GM12872 (cell line): ENCODE results near the gene KCNIP1.

Experiments used
- CTCF ChIP-seq: IDR thresholded peaks from 3 replicates; pipeline ENCODE4 v1.5.1; 2011; ENCODE audit warnings: low read depth, mild to moderate bottlenecking, low read length, moderate library complexity; ENCODE audit not compliant: insufficient read depth

Gene KCNIP1

GRCh38 chr5:170501361-170501760 lies 2.5 kb upstream of the KCNIP1 start:
- TF ChIP-seq CTCF = no peak

- no peak for TF ChIP-seq CTCF
Observed at GRCh38 chr5:170501931-170502330, 1.9 kb upstream of the KCNIP1 start.

GRCh38 chr5:170504616-170505266 lies 921 bp downstream of the KCNIP1 start:
- no peak for TF ChIP-seq CTCF

- TF ChIP-seq CTCF = no peak
Observed at GRCh38 chr5:170508036-170508435, 4.2 kb downstream of the KCNIP1 start.

- TF ChIP-seq CTCF = peak; percentile 9; the same call in 1 of the 3 replicates
Observed at GRCh38 chr5:170508660-170509347, 5.0 kb downstream of the KCNIP1 start.

- no peak for TF ChIP-seq CTCF
Observed at GRCh38 chr5:170509348-170509660, 5.5 kb downstream of the KCNIP1 start.

GRCh38 chr5:170510126-170510525 lies 6.3 kb downstream of the KCNIP1 start:
- no peak for TF ChIP-seq CTCF
